ENCODE measurements around the gene PCNT.
"Not testable (repeated sequence)": the region's sequence is repeated elsewhere in the genome, so short reads cannot be mapped to it uniquely, and the experiment has no call there.

The PCNT gene

DNA sequence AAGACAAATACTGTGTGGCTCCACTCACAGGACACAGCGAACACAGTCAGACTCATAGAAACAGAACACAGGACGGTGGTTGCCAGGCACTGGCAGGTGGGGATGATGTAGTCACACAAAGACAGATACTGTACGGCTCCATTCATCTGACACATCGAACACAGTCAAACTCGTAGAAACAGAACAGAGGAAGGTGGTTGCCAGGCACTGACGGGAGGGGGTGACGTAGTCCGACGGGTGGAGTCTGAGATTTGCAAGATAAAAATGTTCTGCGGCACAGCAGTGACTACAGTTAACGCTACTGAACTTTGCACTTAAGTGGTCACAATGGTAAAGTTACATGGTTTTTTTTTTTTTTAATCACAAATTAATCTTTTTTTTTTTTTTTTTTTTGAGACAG is 19.0 kb upstream of the PCNT start:
- peak; percentile 76 for FAIRE-seq

DNA sequence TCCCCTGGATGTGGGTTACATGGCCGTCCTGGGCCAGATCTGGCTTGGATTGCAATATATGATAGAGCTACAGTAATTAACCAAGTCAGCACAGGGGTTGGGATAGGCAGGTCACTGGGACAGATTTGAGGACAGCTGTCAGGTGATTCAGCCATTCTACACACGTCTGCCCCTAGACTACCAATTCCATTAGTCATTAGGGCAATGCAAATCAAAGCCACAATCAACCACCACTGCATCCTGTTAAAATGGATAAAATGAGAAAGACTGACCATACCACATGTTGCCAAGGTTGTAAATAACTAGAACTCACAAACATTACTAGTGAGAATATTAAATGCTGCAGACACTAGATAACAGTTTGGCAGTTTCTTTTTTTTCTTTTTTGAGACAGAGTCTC is 16.3 kb upstream of the PCNT start:
- no peak for FAIRE-seq

GRCh38 chr21:46308431-46308830 is 15.5 kb upstream of the PCNT start:
- FAIRE-seq = no peak

- not testable (repeated sequence) for FAIRE-seq
Observed at GRCh38 chr21:46310260-46310659, 13.7 kb upstream of the PCNT start.

DNA sequence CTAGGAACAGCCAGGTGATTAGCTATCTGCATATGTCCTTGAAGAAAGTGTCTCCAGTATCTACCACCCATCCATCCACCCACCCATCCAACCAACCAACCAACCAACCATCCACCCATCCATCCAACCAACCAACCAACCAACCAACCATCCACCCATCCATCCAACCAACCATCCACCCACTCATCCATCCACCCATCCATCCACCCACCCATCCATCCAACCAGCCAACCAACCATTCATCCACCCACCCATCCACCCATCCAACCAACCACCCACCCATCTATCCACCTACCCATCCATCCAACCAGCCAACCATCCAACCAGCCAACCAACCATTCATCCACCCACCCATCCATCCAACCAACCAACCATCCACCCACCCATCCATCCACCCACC is 12.4 kb upstream of the PCNT start:
- FAIRE-seq = no peak

DNA sequence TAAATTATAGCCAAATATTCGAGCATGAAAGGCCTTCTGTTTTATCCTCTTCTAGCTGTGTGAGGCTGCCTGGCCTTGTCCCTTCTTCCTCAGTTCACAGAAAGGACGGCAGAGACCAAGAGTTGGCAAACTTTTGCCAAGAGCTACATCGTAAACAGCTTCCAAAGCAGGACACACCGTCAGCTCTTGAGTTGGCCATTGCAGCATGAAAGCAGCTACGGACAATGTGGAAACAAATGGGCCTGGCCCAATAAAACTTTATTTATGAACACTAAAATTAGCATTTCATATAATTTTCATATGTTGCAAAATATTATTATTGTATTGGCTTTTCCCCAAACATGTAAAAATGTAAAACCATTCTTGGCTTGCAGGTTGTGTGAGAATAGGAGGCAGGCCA is 11.0 kb upstream of the PCNT start:
- FAIRE-seq = no peak

- no peak for FAIRE-seq
Observed at GRCh38 chr21:46314441-46315020, 9.4 kb upstream of the PCNT start.

DNA sequence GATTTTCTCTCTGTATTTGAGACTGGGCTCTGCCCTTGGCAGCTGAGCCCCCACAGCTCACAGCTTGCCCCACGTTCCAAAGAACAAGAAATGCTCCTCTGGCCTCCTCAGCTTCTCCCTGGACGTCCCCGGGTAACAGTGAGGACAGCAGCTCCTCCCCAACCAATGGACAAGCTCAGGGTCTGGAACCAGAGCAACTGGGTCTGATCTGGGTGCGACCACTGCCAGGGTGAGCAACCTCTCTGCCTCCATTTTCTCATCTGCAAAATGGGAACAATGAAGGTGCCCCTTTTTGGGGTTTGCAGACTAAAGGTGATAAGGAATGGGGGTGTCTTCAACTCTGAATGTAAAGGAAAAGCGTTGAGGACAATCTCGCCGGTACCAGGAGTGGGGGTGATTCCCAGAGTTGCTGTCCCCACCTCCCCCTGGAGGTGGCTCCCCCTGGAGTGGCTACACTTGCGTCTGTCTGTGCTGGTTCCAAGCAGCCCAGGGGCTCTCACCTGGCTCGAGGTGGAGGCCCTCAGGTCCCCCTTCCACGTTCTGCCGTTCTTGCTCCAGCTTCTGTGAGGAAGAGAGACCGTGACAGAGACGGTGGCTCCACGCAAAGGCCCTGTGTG is 7.1 kb upstream of the PCNT start:
- no peak for FAIRE-seq

DNA sequence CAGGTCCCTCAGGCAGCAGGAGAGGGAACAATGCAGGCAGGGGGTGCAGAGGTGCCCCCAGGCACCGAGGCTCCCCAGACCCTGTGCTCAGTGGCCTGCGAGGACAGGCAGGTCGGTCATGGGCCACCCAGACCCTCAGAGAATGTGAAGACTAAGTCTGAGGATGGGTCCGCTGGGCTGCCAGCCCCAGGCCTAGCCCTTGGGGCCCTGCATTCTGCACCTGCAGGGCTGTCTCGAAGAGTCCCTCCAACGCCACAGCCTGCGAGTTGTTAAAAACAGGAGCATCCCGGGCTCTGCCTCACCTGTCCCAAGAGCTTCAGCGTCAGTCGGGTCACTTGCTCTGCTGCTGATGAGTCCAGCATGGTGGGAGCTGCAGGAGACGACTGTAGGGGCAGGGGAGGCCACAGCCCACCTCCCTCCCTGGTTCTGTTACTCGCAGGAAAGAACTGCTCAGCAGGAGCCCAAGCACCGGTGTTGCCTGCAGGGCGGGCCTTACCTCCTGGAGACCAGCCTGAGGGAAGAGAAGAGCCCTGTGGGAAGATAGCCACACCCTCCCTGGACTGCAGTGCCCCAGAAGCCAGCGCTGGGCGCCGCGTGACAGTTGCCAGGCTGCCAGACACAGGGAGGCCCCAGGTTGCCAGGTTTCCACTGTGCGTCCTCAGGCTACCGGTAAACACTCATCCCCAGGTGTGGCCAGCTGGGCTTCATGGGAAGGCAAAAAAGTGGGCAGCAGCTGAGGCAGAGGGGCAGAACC is 6.1 kb upstream of the PCNT start:
- FAIRE-seq = no peak

GRCh38 chr21:46318464-46318845 is 5.5 kb upstream of the PCNT start:
- no peak for FAIRE-seq

- no peak for FAIRE-seq
Observed at GRCh38 chr21:46319186-46319585, 4.8 kb upstream of the PCNT start.

DNA sequence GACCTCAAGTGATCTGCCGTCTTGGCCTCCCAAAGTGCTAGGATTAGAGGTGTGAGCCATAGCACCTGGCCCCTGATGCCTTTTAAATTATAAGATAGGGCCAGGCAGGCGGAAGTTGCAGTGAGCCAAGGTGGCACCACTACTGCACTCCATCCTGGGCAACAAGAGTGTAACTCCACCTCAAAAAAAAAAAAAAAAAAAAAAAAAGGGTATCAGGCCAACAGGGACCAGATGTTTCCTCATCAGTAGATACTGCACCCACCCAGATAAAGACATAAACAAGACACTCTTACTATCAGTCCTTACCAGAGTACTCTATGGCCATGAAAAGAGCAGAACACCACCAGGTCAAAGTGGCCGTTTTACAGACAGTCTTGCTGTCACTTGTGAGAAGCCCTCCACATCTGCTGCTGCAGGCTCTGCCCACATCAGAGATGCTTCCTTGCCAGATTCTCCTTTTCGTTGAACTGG is 3.6 kb upstream of the PCNT start:
- no peak for FAIRE-seq

DNA sequence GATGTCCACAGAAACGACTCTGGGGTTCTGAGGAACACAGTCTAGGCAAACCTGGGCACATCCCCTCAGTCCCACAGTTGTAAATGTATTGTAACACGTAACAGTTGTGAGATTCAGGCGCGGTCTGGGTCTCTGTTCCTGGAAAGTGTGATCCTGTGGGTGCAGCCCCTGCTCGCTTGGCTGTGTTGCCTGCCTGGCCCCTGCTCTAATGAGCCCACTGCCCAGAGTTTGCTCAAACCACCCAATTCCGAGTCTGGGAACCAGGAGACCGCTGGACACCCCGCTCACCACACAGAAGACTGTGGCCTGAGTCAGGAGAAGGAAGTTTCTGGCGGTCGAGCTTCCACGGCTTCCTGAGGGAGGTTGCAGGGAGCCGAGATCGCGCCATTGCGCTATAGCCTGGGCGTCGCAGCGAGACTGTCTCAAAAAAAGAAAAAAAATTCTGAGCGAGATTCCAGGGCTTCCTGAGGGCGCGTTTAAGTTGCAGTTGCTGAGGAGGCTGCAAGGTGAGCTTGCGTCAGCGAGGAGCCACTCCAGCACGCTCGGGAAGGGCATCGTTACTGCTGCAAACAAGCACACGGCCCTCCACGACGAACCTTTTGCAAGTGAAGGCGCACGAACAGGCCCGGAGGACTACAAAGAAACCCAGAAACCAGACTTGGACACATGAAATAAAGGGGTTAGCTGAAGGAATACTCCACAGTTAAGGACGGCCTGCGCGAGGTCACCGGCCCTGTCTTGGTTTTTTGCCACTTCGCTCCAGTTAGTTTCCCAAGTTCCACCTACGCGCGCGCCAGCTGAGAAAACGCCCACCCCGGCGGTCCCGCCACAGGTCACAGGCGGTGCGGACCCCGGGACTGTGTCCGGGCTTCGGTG is 1.4 kb upstream of the PCNT start:
- no peak for FAIRE-seq

- FAIRE-seq = no peak
Observed at GRCh38 chr21:46323227-46323709, 688 bp upstream of the PCNT start.

- no peak for FAIRE-seq
Observed at GRCh38 chr21:46324390-46325072, 575 bp downstream of the PCNT start.

- no peak for FAIRE-seq
Observed at GRCh38 chr21:46325073-46325912, 1.3 kb downstream of the PCNT start.

DNA sequence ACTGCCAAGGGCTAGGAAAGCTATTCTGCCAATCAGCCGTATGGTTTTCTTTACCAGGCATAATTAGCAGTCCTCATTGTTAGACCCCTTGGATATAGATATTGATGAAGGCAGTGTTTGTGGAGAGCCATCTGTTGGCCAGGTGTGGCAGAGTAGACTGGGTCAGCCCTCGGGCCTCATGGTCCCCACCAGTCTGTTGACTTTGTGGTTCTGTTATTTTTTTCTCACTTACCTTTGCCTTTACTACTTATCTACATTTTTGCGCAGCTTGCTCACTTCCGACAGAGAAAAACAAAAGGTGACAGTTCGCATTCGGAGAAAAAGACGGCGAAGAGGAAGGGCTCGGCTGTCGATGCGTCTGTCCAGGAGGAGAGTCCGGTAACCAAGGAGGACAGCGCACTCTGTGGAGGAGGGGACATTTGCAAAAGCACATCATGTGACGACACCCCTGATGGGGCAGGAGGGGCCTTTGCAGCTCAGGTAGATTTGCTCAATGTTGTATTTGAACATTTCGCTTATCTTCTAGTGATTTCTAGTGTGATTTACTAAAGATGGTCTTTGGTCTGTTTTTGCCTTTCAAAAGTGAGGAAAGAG is 2.3 kb downstream of the PCNT start:
- FAIRE-seq = no peak

- no peak for FAIRE-seq
Observed at GRCh38 chr21:46327711-46328110, 3.8 kb downstream of the PCNT start.

DNA sequence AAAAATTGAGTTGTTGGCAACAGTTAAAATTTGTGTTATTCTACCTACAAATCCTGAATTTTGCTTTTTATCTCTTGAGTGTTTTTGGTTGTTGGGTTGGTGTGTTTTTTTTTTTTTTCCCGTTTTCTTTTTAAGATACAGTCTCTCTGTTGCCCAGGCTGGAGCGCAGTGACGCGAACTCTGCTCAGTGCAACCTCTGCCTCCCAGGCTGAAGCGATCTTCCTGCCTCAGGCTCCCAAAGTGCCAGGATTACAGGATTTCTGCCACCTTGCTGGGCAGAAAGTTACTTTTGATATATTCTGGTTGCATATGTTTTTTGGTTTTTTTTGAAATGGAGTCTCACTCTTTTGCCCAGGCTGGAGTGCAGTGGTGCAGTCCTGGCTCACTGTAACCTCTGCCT is 4.2 kb downstream of the PCNT start:
- FAIRE-seq = no peak

DNA sequence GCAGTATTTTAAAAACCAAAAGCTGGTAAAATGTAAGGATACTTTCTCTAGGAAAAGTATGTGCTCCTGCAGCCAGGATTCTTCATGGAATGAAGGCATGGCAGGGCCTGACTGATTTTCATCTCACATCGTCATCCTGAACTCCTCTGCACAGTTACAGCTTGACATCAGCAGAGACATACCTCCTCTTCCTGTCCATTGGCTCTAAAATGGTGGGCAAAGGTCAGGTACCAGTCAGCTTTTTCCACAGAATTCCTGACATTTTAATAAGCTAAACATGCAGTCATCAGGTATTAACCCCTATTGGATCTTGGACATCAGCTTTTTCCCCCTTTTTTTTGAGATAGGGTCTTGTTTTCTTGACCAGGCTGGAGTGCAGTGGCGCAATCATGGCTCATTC is 5.8 kb downstream of the PCNT start:
- no peak for FAIRE-seq
